GM10266 (cell line): Measurements from ENCODE around the gene TNFSF12.

Experiments used
- DNase-seq: peaks from one replicate; pipeline ENCODE4 v3.0.0; 2012; ENCODE audit errors: extremely low spot score
- TF ChIP-seq, protein P1 (sequence below): IDR thresholded peaks from 2 replicates; pipeline ENCODE4 v1.5.1; 2012; ENCODE audit warnings: mild to moderate bottlenecking, low read depth; ENCODE audit not compliant: control insufficient read depth, insufficient read depth; ENCODE audit errors: missing control alignments

Gene TNFSF12

GRCh38 chr17:7508846-7509245 lies 40.0 kb upstream of the TNFSF12 start:
- TF ChIP-seq, protein P1, sequence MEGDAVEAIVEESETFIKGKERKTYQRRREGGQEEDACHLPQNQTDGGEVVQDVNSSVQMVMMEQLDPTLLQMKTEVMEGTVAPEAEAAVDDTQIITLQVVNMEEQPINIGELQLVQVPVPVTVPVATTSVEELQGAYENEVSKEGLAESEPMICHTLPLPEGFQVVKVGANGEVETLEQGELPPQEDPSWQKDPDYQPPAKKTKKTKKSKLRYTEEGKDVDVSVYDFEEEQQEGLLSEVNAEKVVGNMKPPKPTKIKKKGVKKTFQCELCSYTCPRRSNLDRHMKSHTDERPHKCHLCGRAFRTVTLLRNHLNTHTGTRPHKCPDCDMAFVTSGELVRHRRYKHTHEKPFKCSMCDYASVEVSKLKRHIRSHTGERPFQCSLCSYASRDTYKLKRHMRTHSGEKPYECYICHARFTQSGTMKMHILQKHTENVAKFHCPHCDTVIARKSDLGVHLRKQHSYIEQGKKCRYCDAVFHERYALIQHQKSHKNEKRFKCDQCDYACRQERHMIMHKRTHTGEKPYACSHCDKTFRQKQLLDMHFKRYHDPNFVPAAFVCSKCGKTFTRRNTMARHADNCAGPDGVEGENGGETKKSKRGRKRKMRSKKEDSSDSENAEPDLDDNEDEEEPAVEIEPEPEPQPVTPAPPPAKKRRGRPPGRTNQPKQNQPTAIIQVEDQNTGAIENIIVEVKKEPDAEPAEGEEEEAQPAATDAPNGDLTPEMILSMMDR: no peak
- no peak for DNase-seq

GRCh38 chr17:7509937-7510336 lies 38.9 kb upstream of the TNFSF12 start:
- no peak for DNase-seq
- TF ChIP-seq, protein P1: no peak

- no peak for DNase-seq
- TF ChIP-seq, protein P1: no peak
Measured at GRCh38 chr17:7511108-7511507, 37.8 kb upstream of the TNFSF12 start.

DNA sequence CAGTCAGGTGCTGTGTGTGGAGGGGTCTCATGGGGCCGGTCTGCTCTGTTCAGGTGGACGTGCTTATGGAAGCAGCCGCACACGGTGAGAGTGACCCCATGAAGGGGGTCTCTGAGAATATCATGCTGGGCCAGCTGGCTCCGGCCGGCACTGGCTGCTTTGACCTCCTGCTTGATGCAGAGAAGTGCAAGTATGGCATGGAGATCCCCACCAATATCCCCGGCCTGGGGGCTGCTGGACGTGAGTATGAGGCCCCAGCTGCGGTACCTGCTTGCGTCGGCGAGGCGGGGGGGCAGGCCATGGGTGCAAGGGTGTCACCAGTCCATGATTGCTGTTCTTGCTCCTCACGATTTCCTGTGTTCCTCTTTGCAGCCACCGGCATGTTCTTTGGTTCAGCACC lies 36.8 kb upstream of the TNFSF12 start:
- TF ChIP-seq, protein P1: no peak
- no peak for DNase-seq

DNA sequence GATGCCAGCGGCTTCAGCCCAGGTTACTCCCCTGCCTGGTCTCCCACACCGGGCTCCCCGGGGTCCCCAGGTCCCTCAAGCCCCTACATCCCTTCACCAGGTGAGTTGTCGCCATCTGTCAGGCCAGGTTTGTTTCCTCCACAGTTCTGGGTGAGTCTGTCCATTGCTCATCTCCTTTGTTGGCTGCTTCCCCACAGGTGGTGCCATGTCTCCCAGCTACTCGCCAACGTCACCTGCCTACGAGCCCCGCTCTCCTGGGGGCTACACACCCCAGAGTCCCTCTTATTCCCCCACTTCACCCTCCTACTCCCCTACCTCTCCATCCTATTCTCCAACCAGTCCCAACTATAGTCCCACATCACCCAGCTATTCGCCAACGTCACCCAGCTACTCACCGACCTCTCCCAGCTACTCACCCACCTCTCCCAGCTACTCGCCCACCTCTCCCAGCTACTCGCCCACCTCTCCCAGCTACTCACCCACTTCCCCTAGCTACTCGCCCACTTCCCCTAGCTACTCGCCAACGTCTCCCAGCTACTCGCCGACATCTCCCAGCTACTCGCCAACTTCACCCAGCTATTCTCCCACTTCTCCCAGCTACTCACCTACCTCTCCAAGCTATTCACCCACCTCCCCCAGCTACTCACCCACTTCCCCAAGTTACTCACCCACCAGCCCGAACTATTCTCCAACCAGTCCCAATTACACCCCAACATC lies 35.9 kb upstream of the TNFSF12 start:
- TF ChIP-seq, protein P1: no peak
- no peak for DNase-seq

- TF ChIP-seq, protein P1: no peak
Measured at GRCh38 chr17:7513850-7514419, 34.9 kb upstream of the TNFSF12 start.

DNA sequence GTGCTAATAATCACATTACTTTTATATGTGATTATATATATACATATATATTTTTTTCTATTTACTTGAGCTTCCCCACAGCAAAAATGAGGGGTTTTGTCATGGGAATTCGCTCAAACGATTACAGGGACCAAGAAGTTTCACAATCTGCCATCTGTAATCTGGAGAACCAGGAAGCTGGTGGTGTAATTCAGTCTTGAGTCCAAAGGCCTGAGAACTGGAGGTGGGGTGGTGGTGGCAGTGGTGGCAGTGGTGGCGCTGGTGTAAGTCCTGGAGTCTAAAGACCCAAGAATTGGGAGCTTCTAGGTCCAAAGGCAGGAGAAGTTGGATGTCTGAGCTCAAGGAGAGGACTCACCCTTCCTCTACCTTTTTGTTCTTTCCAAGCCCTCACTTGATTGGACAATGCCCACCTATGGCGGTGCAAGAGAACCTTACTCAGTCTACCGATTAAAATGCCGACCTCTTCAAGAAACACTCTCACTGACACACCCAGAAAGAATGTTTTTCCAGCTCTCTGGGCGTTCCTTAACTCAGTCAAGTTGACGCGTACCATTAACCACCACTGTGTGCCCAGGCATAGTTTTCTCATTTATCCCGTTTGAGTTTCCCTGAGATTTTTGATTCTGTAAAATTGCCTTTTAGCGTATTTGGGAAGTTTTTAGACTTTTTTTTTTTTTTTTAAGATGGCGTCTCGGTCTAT lies 32.8 kb upstream of the TNFSF12 start:
- TF ChIP-seq, protein P1: no peak

More at GRCh38 chr17:7513850-7514419, 34.9 kb upstream of the TNFSF12 start:
- DNase-seq: no peak

More for the DNA sequence above, 32.8 kb upstream of the TNFSF12 start:
- DNase-seq: no peak
